Cardiac fibroblast (primary cell): ENCODE data around the gene GNAZ.

Experiments
- DNase-seq, 2 donors: peaks; one replicate each; pipeline versions ENCODE4 v3.0.0 to v3.0.0-alpha.2; 2010; ENCODE audit warnings: low read depth in 2 of 2
- H3K4me3 ChIP-seq, 2 donors: replicated peaks in 1 of 2; 1 replicate in 1 of 2; 2 replicates in 1 of 2; pipeline ENCODE4 v1.5.1; 2011; ENCODE audit warnings: low read depth in 2 of 2, low read length in 2 of 2, mild to moderate bottlenecking in 2 of 2, moderate library complexity in 1 of 2
- TF ChIP-seq, protein P1 (sequence below): IDR thresholded peaks from one replicate; pipeline ENCODE4 v1.5.1; 2011; ENCODE audit warnings: low read depth, mild to moderate bottlenecking, low read length, inconsistent platforms

The GNAZ gene

GRCh38 chr22:23031381-23031780 is 38.9 kb upstream of the GNAZ start:
- no peak for DNase-seq
- H3K4me3 ChIP-seq = no peak overlapping the region
- TF ChIP-seq, protein P1, sequence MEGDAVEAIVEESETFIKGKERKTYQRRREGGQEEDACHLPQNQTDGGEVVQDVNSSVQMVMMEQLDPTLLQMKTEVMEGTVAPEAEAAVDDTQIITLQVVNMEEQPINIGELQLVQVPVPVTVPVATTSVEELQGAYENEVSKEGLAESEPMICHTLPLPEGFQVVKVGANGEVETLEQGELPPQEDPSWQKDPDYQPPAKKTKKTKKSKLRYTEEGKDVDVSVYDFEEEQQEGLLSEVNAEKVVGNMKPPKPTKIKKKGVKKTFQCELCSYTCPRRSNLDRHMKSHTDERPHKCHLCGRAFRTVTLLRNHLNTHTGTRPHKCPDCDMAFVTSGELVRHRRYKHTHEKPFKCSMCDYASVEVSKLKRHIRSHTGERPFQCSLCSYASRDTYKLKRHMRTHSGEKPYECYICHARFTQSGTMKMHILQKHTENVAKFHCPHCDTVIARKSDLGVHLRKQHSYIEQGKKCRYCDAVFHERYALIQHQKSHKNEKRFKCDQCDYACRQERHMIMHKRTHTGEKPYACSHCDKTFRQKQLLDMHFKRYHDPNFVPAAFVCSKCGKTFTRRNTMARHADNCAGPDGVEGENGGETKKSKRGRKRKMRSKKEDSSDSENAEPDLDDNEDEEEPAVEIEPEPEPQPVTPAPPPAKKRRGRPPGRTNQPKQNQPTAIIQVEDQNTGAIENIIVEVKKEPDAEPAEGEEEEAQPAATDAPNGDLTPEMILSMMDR = no peak

GRCh38 chr22:23031786-23032185 is 38.5 kb upstream of the GNAZ start:
- no peak overlapping the region for H3K4me3 ChIP-seq
- TF ChIP-seq, protein P1 = no peak
- no peak for DNase-seq

DNA sequence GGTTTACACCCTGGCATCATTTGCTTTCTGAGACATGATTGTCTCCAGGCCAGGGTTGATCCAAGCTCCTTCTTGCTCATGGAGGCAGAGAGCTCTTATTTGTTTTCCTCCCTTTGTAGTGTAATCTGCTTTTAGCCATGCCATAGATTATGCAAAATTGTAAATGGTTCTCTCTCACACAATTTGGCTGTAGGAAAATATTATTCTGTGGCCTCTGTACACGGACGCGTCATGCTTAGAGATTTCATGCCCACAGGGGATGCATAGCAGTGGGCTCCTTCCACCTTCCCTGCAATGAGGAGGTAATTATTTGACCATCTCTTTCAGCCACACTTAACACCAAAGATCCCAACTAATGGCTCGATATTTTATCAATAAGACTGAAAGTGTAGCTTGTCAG is 37.7 kb upstream of the GNAZ start:
- H3K4me3 ChIP-seq = no peak overlapping the region
- no peak for DNase-seq
- TF ChIP-seq, protein P1 = no peak

GRCh38 chr22:23033116-23033905 is 37.0 kb upstream of the GNAZ start:
- TF ChIP-seq, protein P1 = no peak
- DNase-seq = no peak
- no peak overlapping the region for H3K4me3 ChIP-seq

GRCh38 chr22:23034621-23035556 is 35.4 kb upstream of the GNAZ start:
- DNase-seq = no peak
- TF ChIP-seq, protein P1 = no peak
- no peak overlapping the region for H3K4me3 ChIP-seq

DNA sequence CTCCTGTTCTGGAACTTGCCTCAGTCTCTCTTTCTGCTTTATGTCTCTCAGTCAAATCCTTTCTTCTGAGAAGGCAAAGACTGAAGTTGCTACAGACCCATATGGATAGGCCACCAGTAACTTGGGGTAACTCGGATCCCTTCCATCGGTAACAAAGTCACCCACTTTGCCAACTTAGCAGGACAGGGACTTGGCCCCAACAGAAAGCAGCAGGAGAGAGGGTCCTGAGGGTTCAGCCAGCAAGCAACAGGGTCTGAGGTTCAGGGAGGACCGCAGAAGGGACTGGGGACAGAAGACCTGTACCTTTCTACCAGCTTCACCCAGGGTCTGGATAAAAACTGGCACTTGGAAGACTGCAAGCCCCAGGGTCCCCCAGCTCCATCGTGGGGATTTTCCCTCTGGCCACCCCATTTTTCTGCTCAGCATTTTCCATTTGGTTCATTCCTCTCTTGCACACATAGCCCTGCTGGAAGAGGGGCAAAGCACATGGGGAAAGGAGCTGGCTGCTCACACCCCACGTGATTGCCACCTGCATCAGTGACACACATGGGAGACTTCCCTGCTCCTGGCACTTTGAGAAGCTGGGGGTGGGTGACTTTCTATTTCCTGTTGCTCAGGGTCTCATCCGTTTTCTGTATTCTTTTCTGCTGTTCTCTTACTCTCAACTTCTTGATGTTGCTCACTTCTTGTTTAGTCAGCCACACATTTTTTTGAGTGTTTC is 34.6 kb upstream of the GNAZ start:
- TF ChIP-seq, protein P1 = no peak
- no peak overlapping the region for H3K4me3 ChIP-seq
- DNase-seq = no peak
